Measurements from ENCODE around the gene NUP58.

Gene NUP58

GRCh38 chr13:25377244-25377962 lies 76.0 kb downstream of the NUP58 start:
- no peak for DNase-seq (ENCODE audit: low spot score)

- no peak for DNase-seq (ENCODE audit: low spot score)
Observed at GRCh38 chr13:25378528-25378927, 77.1 kb downstream of the NUP58 start.

GRCh38 chr13:25379011-25379410 lies 77.6 kb downstream of the NUP58 start:
- DNase-seq (ENCODE audit: low spot score), result no peak

GRCh38 chr13:25380082-25380481 lies 78.7 kb downstream of the NUP58 start:
- no peak for DNase-seq (ENCODE audit: low spot score)

GRCh38 chr13:25380741-25381324 lies 79.4 kb downstream of the NUP58 start:
- DNase-seq (ENCODE audit: low spot score), result no peak

- DNase-seq (ENCODE audit: low spot score), result no peak
Observed at GRCh38 chr13:25384758-25385410, 83.5 kb downstream of the NUP58 start.

- no peak for DNase-seq (ENCODE audit: low spot score)
Observed at GRCh38 chr13:25391932-25392331, 90.5 kb downstream of the NUP58 start.
